Peyer's patch (tissue), 4 donors: ENCODE data around the gene SLC36A1. TPM values are rescaled to one million over a fixed set of nuclear protein-coding genes. Genes with fewer than 3 reads are reported as not detected.
"Not testable (repeated sequence)": the region's sequence is repeated elsewhere in the genome, so short reads cannot be mapped to it uniquely, and the experiment has no call there.

Experiments used
- DNase-seq, 3 donors: peaks; one replicate each; pipeline ENCODE4 v3.0.0-alpha.2; 2017 to 2019
- H3K27ac ChIP-seq, 4 donors: fragments of 200-600 bp; sonication (generic); one replicate each; pipeline ENCODE4 v1.5.1; 2016 to 2019
- H3K27me3 ChIP-seq, 2 donors: fragments of 200-600 bp; sonication (generic); one replicate each; pipeline ENCODE4 v1.5.1; 2019
- H3K36me3 ChIP-seq, 3 donors: fragments of 200-600 bp; sonication (generic); one replicate each; pipeline ENCODE4 v1.5.1; 2016 to 2019
- H3K4me1 ChIP-seq, 4 donors: fragments of 200-600 bp; sonication (generic); one replicate each; pipeline ENCODE4 v1.5.1; 2016 to 2019
- H3K4me3 ChIP-seq, 4 donors: fragments of 200-600 bp; sonication (generic); 1 replicate in 3 of 4; 2 replicates in 1 of 4; pipeline ENCODE4 v1.5.1; 2016 to 2019; ENCODE audit warnings: mild to moderate bottlenecking in 1 of 4
- H3K9me3 ChIP-seq, 4 donors: fragments of 200-600 bp; sonication (generic); one replicate each; pipeline ENCODE4 v1.5.1; 2016 to 2019; ENCODE audit warnings: mild to moderate bottlenecking in 1 of 4
- CTCF ChIP-seq, 6 experiments: fragments of 450-650 bp in 4 of 6; fragments of 200-600 bp in 2 of 6; sonication (generic) in 1 of 6; IDR thresholded peaks; one replicate each; pipeline ENCODE4 v1.5.1; 2017 to 2019; ENCODE audit warnings: antibody characterized with exemption in 6 of 6, mild to moderate bottlenecking in 3 of 6, moderate library complexity in 1 of 6
- POLR2A ChIP-seq, 2 donors: fragments of 450-650 bp; IDR thresholded peaks; one replicate each; pipeline ENCODE4 v1.5.1; 2017; ENCODE audit warnings: antibody characterized with exemption in 2 of 2, mild to moderate bottlenecking in 2 of 2, moderate library complexity in 2 of 2
- total RNA-seq, 4 donors: library from RNA; depleted of rRNA; stranded (reverse); fragments of >200 nt; gene quantifications; one replicate each; pipeline ENCODE4 v1.1.0, GENCODE V29; 2016

Gene SLC36A1
- total RNA-seq, 4 donors from 2014 or later, result 23.9 to 171 (median 107) TPM

GRCh38 chr5:151499501-151500035 is 52.2 kb downstream of the SLC36A1 start:
- no peaks in the 10 kb centered on the region for H3K27me3 ChIP-seq
- no peak overlapping the region for H3K4me3 ChIP-seq
- no peak overlapping the region for H3K27ac ChIP-seq
- no peaks in the 10 kb centered on the region for H3K9me3 ChIP-seq
- H3K4me1 ChIP-seq, result no peaks in the 10 kb centered on the region
- peaks cover 0 to 7% (median 0%) of the 10 kb centered on the region in 3 donors for H3K36me3 ChIP-seq
- no peak for TF ChIP-seq CTCF (IDR thresholded peaks at IDR 0.05)
- TF ChIP-seq POLR2A (IDR thresholded peaks at IDR 0.05), result no peak
- DNase-seq, result no peak

GRCh38 chr5:151504006-151504405 is 56.6 kb downstream of the SLC36A1 start:
- no peak overlapping the region for H3K4me3 ChIP-seq
- no peaks in the 10 kb centered on the region for H3K27me3 ChIP-seq
- H3K9me3 ChIP-seq, result no peaks in the 10 kb centered on the region
- no peak overlapping the region for H3K27ac ChIP-seq
- DNase-seq, result no peak
- TF ChIP-seq POLR2A (IDR thresholded peaks at IDR 0.05) (no peak), CTCF (IDR thresholded peaks at IDR 0.05) (no peak)
- H3K36me3 ChIP-seq, result no peaks in the 10 kb centered on the region
- no peaks in the 10 kb centered on the region for H3K4me1 ChIP-seq

- H3K4me1 ChIP-seq, H3K9me3 ChIP-seq, H3K36me3 ChIP-seq, H3K4me3 ChIP-seq, H3K27me3 ChIP-seq, DNase-seq, H3K27ac ChIP-seq: not testable (repeated sequence)
Observed at GRCh38 chr5:151508308-151508707, 60.9 kb downstream of the SLC36A1 start.

GRCh38 chr5:151509231-151509630 is 61.8 kb downstream of the SLC36A1 start:
- Histone ChIP-seq H3K4me3 (no peak overlapping the region), H3K36me3 (no peaks in the 10 kb centered on the region), H3K9me3 (no peaks in the 10 kb centered on the region), H3K27ac (no peak overlapping the region), H3K4me1 (no peaks in the 10 kb centered on the region), H3K27me3 (no peaks in the 10 kb centered on the region)
- no peak for DNase-seq
- TF ChIP-seq CTCF (IDR thresholded peaks at IDR 0.05) (no peak), POLR2A (IDR thresholded peaks at IDR 0.05) (no peak)

- Histone ChIP-seq H3K9me3 (no peaks in the 10 kb centered on the region), H3K27ac (no peak overlapping the region), H3K27me3 (no peaks in the 10 kb centered on the region), H3K4me3 (no peak overlapping the region), H3K4me1 (no peaks in the 10 kb centered on the region), H3K36me3 (no peaks in the 10 kb centered on the region)
- TF ChIP-seq POLR2A (IDR thresholded peaks at IDR 0.05) (no peak), CTCF (IDR thresholded peaks at IDR 0.05) (no peak)
- DNase-seq, result no peak
Observed at GRCh38 chr5:151509836-151510235, 62.4 kb downstream of the SLC36A1 start.

GRCh38 chr5:151517122-151517920 is 69.9 kb downstream of the SLC36A1 start:
- Histone ChIP-seq H3K27me3 (no peaks in the 10 kb centered on the region), H3K36me3 (no peaks in the 10 kb centered on the region), H3K27ac (no peak overlapping the region), H3K9me3 (no peaks in the 10 kb centered on the region), H3K4me1 (no peaks in the 10 kb centered on the region), H3K4me3 (no peak overlapping the region)
- no peak for DNase-seq
- TF ChIP-seq CTCF (IDR thresholded peaks at IDR 0.05), result no peak
- no peak for TF ChIP-seq POLR2A (IDR thresholded peaks at IDR 0.05)
